ENCODE results near the gene CARD6.
"Not testable (repeated sequence)": the region's sequence is repeated elsewhere in the genome, so short reads cannot be mapped to it uniquely, and the experiment has no call there.

CARD6 gene

DNA sequence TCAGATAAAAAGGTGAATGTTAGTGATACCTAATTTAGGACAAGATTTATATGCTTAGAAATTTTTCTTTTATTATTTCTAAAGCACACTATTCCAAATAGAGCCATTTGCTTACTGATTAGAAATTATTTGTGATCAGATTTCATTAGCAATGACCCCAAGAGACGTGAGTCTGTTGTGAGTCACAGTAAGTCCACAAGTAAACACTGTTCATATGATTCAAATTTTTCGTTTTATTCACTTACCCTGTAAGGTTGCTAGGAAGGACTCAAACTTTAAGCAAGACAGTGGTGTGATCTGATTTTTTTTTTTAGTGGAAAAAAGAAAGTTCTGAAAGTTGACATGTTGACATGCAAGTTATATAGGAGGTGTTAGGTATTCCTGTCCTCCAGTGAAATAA lies 1.2 kb downstream of the CARD6 start:
- H3K4me1 ChIP-seq (ENCODE audit: control insufficient read depth in 5 of 5, insufficient read depth in 5 of 5, low read length in 5 of 5), result peaks cover 0 to 27% (median 18%) of the 10 kb centered on the region in 5 donors
- H3K27me3 ChIP-seq (ENCODE audit: control insufficient read depth in 5 of 5, insufficient read depth in 4 of 5, low read length in 5 of 5), result no peaks in the 10 kb centered on the region
- H3K9me3 ChIP-seq (ENCODE audit: control insufficient read depth in 5 of 5, low read length in 5 of 5), result peaks cover 0 to 2% (median 0%) of the 10 kb centered on the region in 5 donors
- peaks cover 2 to 10% (median 5%) of the 10 kb centered on the region in 5 donors for H3K36me3 ChIP-seq (ENCODE audit: control insufficient read depth in 5 of 5, insufficient read depth in 5 of 5, low read length in 5 of 5)
- H3K9ac ChIP-seq (ENCODE audit: low read length in 5 of 5), result peak overlapping the region in 4 of 5 donors; percentile 53 to 87 (median 76)
- H3K4me3 ChIP-seq (ENCODE audit: low read depth in 1 of 5, low read length in 5 of 5), result peak overlapping the region; percentile 64 to 89 (median 79)
- peak overlapping the region; percentile 99 for H3K27ac ChIP-seq (ENCODE audit: low read depth, low read length)

- Histone ChIP-seq H3K27me3 (ENCODE audit: control insufficient read depth in 5 of 5, insufficient read depth in 4 of 5, low read length in 5 of 5) (no peaks in the 10 kb centered on the region), H3K9ac (ENCODE audit: low read length in 5 of 5) (no peak overlapping the region), H3K36me3 (ENCODE audit: control insufficient read depth in 5 of 5, insufficient read depth in 5 of 5, low read length in 5 of 5) (peaks cover 2 to 11% (median 6%) of the 10 kb centered on the region in 5 donors), H3K9me3 (ENCODE audit: control insufficient read depth in 5 of 5, low read length in 5 of 5) (peaks cover 0 to 2% (median 0%) of the 10 kb centered on the region in 5 donors), H3K27ac (ENCODE audit: low read depth, low read length) (no peak overlapping the region), H3K4me1 (ENCODE audit: control insufficient read depth in 5 of 5, insufficient read depth in 5 of 5, low read length in 5 of 5) (peaks cover 0 to 27% (median 18%) of the 10 kb centered on the region in 5 donors), H3K4me3 (ENCODE audit: low read depth in 1 of 5, low read length in 5 of 5) (no peak overlapping the region)
Measured at GRCh38 chr5:40844565-40844964, 3.4 kb downstream of the CARD6 start.

GRCh38 chr5:40846371-40846770 lies 5.2 kb downstream of the CARD6 start:
- Histone ChIP-seq H3K9ac (ENCODE audit: low read length in 5 of 5) (no peak overlapping the region), H3K36me3 (ENCODE audit: control insufficient read depth in 5 of 5, insufficient read depth in 5 of 5, low read length in 5 of 5) (peaks cover 2 to 11% (median 6%) of the 10 kb centered on the region in 5 donors), H3K9me3 (ENCODE audit: control insufficient read depth in 5 of 5, low read length in 5 of 5) (peaks cover 0 to 2% (median 0%) of the 10 kb centered on the region in 5 donors), H3K4me1 (ENCODE audit: control insufficient read depth in 5 of 5, insufficient read depth in 5 of 5, low read length in 5 of 5) (peaks cover 0 to 21% (median 12%) of the 10 kb centered on the region in 5 donors), H3K27ac (ENCODE audit: low read depth, low read length) (no peak overlapping the region), H3K4me3 (ENCODE audit: low read depth in 1 of 5, low read length in 5 of 5) (no peak overlapping the region), H3K27me3 (ENCODE audit: control insufficient read depth in 5 of 5, insufficient read depth in 4 of 5, low read length in 5 of 5) (no peaks in the 10 kb centered on the region)

DNA sequence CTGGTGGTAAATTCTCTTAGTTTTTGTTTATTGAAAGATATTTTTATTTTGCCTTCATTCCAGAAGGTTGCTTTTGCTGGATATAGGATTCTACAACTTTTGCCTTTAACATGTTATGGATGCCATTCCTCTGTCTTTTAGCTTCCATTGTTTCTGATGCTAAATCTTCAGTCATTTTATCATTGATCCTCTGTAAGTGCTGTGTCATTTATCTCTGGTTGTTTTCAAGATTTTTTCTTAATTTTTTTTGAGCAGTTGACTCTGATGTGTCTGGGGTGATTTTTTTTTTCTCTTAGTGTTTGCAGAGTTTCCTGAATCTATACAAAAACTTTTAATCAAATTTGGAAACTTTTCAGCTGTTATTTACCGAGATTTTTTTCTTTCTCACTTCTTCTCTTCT lies 6.4 kb downstream of the CARD6 start:
- peaks cover 6 to 20% (median 12%) of the 10 kb centered on the region in 5 donors for H3K36me3 ChIP-seq (ENCODE audit: control insufficient read depth in 5 of 5, insufficient read depth in 5 of 5, low read length in 5 of 5)
- H3K27me3 ChIP-seq (ENCODE audit: control insufficient read depth in 5 of 5, insufficient read depth in 4 of 5, low read length in 5 of 5), result no peaks in the 10 kb centered on the region
- H3K27ac ChIP-seq (ENCODE audit: low read depth, low read length), result no peak overlapping the region
- peaks cover 0 to 14% (median 6%) of the 10 kb centered on the region in 5 donors for H3K4me1 ChIP-seq (ENCODE audit: control insufficient read depth in 5 of 5, insufficient read depth in 5 of 5, low read length in 5 of 5)
- no peak overlapping the region for H3K9ac ChIP-seq (ENCODE audit: low read length in 5 of 5)
- peaks cover 0 to 2% (median 0%) of the 10 kb centered on the region in 5 donors for H3K9me3 ChIP-seq (ENCODE audit: control insufficient read depth in 5 of 5, low read length in 5 of 5)
- no peak overlapping the region for H3K4me3 ChIP-seq (ENCODE audit: low read depth in 1 of 5, low read length in 5 of 5)

DNA sequence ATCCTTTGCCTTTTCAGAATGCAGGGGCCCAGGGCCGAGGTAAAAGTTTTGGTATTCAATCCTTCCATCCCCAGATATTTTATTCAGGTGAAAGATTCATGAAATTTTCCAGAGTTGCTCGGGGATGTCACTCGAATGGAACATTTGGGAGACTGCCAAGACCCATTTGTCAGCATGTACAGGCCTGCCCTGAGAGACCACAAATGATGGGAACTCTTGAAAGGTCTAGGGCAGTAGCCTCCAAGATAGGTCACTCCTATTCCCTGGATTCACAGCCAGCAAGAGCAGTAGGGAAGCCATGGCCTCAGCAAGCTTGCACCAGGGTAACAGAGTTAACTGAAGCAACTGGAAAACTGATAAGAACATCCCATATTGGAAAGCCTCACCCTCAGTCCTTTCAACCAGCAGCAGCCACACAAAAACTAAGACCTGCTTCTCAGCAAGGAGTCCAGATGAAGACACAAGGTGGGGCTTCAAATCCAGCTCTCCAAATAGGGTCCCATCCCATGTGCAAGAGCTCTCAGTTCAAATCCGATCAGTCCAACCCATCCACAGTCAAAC lies 12.5 kb downstream of the CARD6 start:
- peaks cover 0 to 4% (median 0%) of the 10 kb centered on the region in 5 donors for H3K4me1 ChIP-seq (ENCODE audit: control insufficient read depth in 5 of 5, insufficient read depth in 5 of 5, low read length in 5 of 5)
- H3K27ac ChIP-seq (ENCODE audit: low read depth, low read length), result no peak overlapping the region
- peaks cover 7 to 32% (median 23%) of the 10 kb centered on the region in 5 donors for H3K36me3 ChIP-seq (ENCODE audit: control insufficient read depth in 5 of 5, insufficient read depth in 5 of 5, low read length in 5 of 5)
- H3K9ac ChIP-seq (ENCODE audit: low read length in 5 of 5), result no peak overlapping the region
- no peaks in the 10 kb centered on the region for H3K9me3 ChIP-seq (ENCODE audit: control insufficient read depth in 5 of 5, low read length in 5 of 5)
- no peaks in the 10 kb centered on the region for H3K27me3 ChIP-seq (ENCODE audit: control insufficient read depth in 5 of 5, insufficient read depth in 4 of 5, low read length in 5 of 5)
- H3K4me3 ChIP-seq (ENCODE audit: low read depth in 1 of 5, low read length in 5 of 5), result no peak overlapping the region

DNA sequence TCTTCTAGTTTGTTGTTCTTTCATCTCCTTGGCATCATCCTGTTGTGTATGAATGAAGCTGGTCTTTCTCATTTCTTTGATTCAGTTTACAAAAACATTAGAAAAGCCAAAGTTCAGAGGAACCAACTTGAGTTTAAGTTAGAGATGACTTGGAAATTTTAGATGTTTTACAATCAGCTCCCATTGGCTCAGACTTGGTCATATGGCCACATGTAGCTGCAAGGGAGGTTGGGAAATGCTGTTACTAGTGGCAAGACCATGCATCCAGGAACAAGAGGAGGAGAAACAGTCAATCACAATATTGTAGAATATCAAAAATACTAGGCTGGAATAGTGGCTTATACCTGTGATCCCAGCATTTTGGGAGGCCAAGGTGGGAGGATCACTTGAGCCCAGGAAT lies 19.5 kb downstream of the CARD6 start:
- no peak overlapping the region for H3K27ac ChIP-seq (ENCODE audit: low read depth, low read length)
- H3K27me3 ChIP-seq (ENCODE audit: control insufficient read depth in 5 of 5, insufficient read depth in 4 of 5, low read length in 5 of 5), result no peaks in the 10 kb centered on the region
- H3K9ac ChIP-seq (ENCODE audit: low read length in 5 of 5), result no peak overlapping the region
- H3K9me3 ChIP-seq (ENCODE audit: control insufficient read depth in 5 of 5, low read length in 5 of 5), result peaks cover 0 to 3% (median 2%) of the 10 kb centered on the region in 5 donors
- H3K4me3 ChIP-seq (ENCODE audit: low read depth in 1 of 5, low read length in 5 of 5), result no peak overlapping the region
- no peaks in the 10 kb centered on the region for H3K4me1 ChIP-seq (ENCODE audit: control insufficient read depth in 5 of 5, insufficient read depth in 5 of 5, low read length in 5 of 5)
- H3K36me3 ChIP-seq (ENCODE audit: control insufficient read depth in 5 of 5, insufficient read depth in 5 of 5, low read length in 5 of 5), result peaks cover 0 to under 1% (median 0%) of the 10 kb centered on the region in 5 donors

- H3K27ac ChIP-seq (ENCODE audit: low read depth, low read length); H3K4me1 ChIP-seq (ENCODE audit: control insufficient read depth in 5 of 5, insufficient read depth in 5 of 5, low read length in 5 of 5); H3K9ac ChIP-seq (ENCODE audit: low read length in 5 of 5); H3K9me3 ChIP-seq (ENCODE audit: control insufficient read depth in 5 of 5, low read length in 5 of 5); H3K4me3 ChIP-seq (ENCODE audit: low read depth in 1 of 5, low read length in 5 of 5); H3K27me3 ChIP-seq (ENCODE audit: control insufficient read depth in 5 of 5, insufficient read depth in 4 of 5, low read length in 5 of 5); H3K36me3 ChIP-seq (ENCODE audit: control insufficient read depth in 5 of 5, insufficient read depth in 5 of 5, low read length in 5 of 5): not testable (repeated sequence)
Measured at GRCh38 chr5:40865004-40865403, 23.8 kb downstream of the CARD6 start.

GRCh38 chr5:40866844-40867243 lies 25.7 kb downstream of the CARD6 start:
- Histone ChIP-seq H3K4me1 (ENCODE audit: control insufficient read depth in 5 of 5, insufficient read depth in 5 of 5, low read length in 5 of 5) (no peaks in the 10 kb centered on the region), H3K36me3 (ENCODE audit: control insufficient read depth in 5 of 5, insufficient read depth in 5 of 5, low read length in 5 of 5) (no peaks in the 10 kb centered on the region), H3K4me3 (ENCODE audit: low read depth in 1 of 5, low read length in 5 of 5) (no peak overlapping the region), H3K27me3 (ENCODE audit: control insufficient read depth in 5 of 5, insufficient read depth in 4 of 5, low read length in 5 of 5) (no peaks in the 10 kb centered on the region), H3K9me3 (ENCODE audit: control insufficient read depth in 5 of 5, low read length in 5 of 5) (peaks cover 0 to 3% (median 2%) of the 10 kb centered on the region in 5 donors), H3K9ac (ENCODE audit: low read length in 5 of 5) (no peak overlapping the region), H3K27ac (ENCODE audit: low read depth, low read length) (no peak overlapping the region)

GRCh38 chr5:40869384-40869783 lies 28.2 kb downstream of the CARD6 start:
- Histone ChIP-seq H3K9ac (ENCODE audit: low read length in 5 of 5) (no peak overlapping the region), H3K9me3 (ENCODE audit: control insufficient read depth in 5 of 5, low read length in 5 of 5) (peaks cover 0 to 3% (median 0%) of the 10 kb centered on the region in 5 donors), H3K4me1 (ENCODE audit: control insufficient read depth in 5 of 5, insufficient read depth in 5 of 5, low read length in 5 of 5) (no peaks in the 10 kb centered on the region), H3K4me3 (ENCODE audit: low read depth in 1 of 5, low read length in 5 of 5) (no peak overlapping the region), H3K36me3 (ENCODE audit: control insufficient read depth in 5 of 5, insufficient read depth in 5 of 5, low read length in 5 of 5) (no peaks in the 10 kb centered on the region), H3K27me3 (ENCODE audit: control insufficient read depth in 5 of 5, insufficient read depth in 4 of 5, low read length in 5 of 5) (no peaks in the 10 kb centered on the region), H3K27ac (ENCODE audit: low read depth, low read length) (no peak overlapping the region)

GRCh38 chr5:40871177-40871576 lies 30.0 kb downstream of the CARD6 start:
- Histone ChIP-seq H3K9me3 (ENCODE audit: control insufficient read depth in 5 of 5, low read length in 5 of 5) (no peaks in the 10 kb centered on the region), H3K27ac (ENCODE audit: low read depth, low read length) (no peak overlapping the region), H3K4me1 (ENCODE audit: control insufficient read depth in 5 of 5, insufficient read depth in 5 of 5, low read length in 5 of 5) (no peaks in the 10 kb centered on the region), H3K9ac (ENCODE audit: low read length in 5 of 5) (peak overlapping the region in 1 of 5 donors; percentile 2), H3K27me3 (ENCODE audit: control insufficient read depth in 5 of 5, insufficient read depth in 4 of 5, low read length in 5 of 5) (no peaks in the 10 kb centered on the region), H3K36me3 (ENCODE audit: control insufficient read depth in 5 of 5, insufficient read depth in 5 of 5, low read length in 5 of 5) (no peaks in the 10 kb centered on the region), H3K4me3 (ENCODE audit: low read depth in 1 of 5, low read length in 5 of 5) (no peak overlapping the region)

All from subcutaneous abdominal adipose tissue (tissue), 5 donors.